ENCODE measurements around the gene BAG2.

Gene BAG2

DNA sequence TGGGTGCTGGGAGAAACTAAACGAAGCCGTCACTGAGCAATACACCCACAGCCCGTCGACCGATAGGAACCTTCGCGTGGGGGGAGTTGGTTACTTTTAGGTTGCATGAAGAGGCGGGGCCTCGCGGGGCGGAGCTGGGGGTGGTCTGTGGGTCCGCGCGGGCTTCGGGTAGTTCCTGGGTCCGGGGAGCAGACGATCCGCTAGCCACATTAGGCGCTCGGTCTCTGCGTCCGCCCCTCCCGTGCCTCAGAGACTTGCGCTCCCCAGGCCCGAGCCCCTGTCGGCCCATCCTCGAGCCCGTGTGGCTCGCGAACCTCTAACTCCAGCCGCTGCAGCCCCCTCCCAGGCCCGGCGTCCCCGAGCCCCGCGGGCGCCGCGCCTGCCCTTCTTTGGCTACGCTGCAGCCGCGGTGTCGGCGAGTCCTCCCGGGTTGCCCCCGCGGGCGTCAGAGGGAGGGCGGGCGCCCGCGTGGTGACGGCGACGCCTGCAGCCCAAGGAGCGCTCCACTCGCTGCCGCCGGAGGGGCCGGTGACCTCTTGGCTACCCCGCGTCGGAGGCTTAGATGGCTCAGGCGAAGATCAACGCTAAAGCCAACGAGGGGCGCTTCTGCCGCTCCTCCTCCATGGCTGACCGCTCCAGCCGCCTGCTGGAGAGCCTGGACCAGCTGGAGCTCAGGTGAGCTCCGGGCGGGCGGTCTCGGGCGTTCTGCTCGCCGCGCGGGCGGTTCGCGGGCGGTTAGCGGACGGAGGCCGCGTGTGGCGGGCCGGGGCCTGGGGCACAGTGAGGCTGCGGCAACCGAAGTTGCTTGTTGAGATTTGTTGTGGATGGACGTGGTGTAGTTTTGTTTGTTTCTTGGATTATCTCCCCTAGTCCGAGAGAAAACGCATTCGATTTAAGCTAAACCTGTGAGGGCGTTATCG is at the start of gene BAG2:
Gene BAG2, plus strand, starts transcription at position 191 of the 920 bp plus-strand sequence. Its CDS starts 372 bp downstream, at position 563.
- DNase-seq, result peak; percentile 38

DNA sequence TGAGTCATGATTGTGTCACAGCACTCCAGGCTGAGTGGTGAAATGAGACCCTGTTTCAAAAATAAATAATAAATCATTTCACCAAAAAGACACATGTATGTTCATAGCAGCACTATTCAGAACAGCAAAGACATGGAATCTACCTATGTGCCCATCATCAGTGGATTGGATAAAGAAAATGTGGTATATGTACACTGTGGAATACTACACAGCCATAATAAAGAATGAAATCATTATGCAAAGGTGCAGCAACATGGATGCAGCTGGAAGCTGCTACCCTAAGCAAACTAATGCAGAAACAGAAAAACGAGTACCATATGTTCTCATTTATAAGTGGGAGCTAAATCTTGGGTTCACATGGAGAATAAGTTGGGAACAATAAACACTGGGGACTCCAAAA is 49.0 kb upstream of the BAG2 start:
- DNase-seq, result no peak

GRCh38 chr6:57127763-57128162 is 44.4 kb upstream of the BAG2 start:
- DNase-seq, result no peak

DNA sequence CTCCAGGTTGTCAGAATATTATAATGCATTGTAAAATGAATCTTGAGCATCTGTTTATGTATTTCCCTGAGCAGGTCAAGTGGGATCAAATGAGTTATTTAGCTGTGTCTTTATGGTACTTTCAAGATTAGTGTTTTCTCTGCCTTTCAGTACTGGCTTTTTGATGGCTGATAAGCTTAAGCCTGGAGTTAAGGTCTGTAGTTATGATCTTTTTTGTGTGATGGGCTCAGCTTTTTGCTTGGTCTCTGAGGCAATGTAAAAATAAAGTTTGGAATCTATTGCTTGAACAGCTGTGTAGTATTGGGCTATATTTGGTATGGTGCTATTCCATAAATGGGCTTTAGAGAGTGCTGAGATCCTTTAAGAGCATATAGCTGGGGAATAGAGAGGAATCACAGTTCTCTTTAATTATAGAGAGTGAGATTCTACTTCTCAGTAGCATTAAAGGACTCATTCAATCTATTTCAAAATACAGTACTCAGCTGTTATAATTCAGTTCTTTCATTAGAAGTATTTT is 41.4 kb upstream of the BAG2 start:
- no peak for DNase-seq

DNA sequence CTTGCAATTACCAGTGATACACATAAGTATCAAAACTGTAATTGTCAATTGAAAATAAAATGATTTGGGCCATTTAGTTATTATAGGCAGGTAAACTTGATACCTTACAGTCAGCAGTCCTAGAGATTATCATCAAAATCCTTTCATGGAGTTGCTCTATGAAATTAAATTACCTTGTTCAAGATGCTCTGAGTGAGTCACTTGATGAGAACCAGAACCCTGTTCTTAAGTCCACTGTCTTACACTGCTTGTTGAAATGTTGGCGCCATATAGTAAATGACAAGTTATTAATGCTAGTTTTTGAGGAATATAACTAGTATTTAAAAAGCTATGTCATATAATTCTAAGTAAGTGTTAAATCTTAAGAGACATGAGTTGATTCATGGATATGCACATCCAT is 37.2 kb upstream of the BAG2 start:
- DNase-seq, result no peak

GRCh38 chr6:57135885-57136284 is 36.2 kb upstream of the BAG2 start:
- no peak for DNase-seq

GRCh38 chr6:57137350-57137749 is 34.8 kb upstream of the BAG2 start:
- DNase-seq, result no peak

GRCh38 chr6:57138026-57138425 is 34.1 kb upstream of the BAG2 start:
- no peak for DNase-seq

DNA sequence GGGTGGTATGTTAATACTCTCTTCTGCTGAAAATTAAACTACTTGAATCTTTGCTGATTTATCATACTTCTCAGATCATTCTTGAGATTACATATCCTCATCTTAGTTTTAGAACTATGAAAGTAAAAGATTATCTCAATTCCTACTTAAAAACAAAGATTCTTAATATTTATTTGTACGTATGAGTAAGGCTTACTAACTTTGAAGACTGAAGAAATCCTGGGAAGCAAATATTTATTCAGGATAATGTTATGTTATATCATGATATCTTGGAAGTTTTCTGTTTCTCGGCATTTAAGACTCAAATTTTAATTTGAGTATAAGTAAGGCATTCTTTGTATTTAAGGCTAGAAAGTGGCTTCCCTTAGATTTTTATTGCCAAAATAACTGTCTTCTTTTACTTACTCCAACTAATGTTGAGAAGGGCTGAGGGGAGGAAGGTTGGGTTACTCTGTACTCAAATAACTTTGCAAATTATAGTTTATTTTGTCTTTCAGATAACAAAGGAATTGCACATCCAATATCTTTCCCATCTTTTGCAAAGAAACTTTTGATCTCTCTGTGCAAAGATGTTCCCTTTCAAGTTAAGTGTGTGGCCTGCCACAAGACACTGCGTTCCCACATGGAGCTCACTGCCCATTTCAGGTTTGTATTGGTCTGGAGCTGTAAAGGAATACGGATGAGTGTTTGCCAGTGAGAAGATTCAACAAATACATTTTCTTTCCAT is 30.5 kb upstream of the BAG2 start:
- DNase-seq, result no peak

GRCh38 chr6:57142178-57142525 is 30.0 kb upstream of the BAG2 start:
- no peak for DNase-seq

GRCh38 chr6:57143690-57144089 is 28.4 kb upstream of the BAG2 start:
- no peak for DNase-seq

GRCh38 chr6:57147401-57147800 is 24.7 kb upstream of the BAG2 start:
- DNase-seq, result no peak

DNA sequence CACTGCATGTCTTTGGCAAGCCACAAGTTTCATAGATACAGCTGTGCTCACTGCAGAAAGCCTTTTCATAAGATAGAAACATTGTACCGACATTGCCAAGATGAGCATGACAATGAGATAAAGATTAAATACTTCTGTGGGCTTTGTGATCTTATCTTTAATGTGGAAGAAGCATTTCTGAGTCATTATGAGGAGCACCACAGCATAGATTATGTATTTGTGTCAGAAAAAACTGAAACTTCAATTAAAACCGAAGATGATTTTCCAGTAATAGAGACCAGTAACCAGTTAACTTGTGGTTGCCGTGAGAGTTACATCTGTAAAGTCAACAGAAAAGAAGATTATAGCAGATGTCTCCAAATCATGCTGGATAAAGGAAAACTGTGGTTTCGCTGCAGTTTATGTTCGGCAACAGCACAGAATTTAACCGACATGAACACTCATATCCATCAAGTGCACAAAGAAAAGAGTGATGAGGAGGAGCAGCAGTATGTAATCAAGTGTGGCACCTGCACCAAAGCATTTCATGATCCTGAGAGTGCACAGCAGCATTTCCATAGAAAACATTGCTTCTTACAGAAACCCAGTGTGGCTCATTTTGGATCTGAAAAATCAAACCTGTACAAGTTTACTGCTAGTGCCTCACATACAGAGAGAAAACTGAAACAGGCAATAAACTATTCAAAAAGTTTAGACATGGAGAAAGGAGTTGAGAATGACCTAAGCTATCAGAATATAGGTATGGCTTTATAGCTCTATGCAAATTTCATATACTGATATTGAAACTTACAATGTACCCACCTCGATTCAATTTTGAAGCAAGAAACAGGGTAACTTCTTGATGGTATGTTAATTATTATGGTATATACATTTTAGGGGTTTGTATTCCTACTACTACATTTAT is 23.9 kb upstream of the BAG2 start:
- DNase-seq, result no peak

DNA sequence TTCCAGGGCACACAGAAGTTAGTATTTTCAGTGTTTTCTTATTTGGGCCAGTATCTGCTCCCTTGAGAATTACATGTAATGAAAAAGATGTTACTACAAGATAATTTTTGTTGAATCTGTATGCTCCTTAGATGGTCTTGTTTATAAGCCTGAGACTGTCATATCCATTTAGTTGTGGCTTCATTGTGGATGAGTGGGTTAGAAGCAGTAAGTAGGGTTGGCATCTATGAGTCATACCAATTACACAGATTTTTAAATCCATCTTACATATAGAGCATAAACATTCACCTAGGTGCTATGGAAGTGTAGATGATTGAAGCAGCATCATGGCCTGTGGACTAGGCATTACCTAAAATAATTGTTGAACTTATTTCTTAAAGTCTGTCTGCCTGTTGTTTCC is 13.5 kb upstream of the BAG2 start:
- DNase-seq, result no peak

DNA sequence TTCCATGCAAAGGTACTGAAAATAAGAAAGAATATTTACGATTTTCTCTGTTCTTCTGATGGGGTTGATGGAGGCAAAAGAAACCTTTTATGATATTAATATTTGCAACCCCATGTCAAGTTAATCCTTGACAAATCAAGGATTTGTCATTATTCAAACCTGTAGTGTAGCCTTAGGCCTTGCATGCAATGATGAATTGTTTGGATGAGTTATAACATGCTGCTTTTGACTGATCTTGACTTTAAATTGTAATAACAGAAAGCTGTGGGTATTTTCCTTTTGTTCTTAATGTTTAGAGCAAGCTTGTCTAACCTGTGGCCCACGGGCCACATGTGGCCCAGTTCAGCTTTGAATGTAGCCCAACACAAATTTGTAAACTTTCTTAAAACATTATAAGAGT is 13.0 kb upstream of the BAG2 start:
- no peak for DNase-seq

GRCh38 chr6:57162028-57162427 is 10.1 kb upstream of the BAG2 start:
- DNase-seq, result no peak

DNA sequence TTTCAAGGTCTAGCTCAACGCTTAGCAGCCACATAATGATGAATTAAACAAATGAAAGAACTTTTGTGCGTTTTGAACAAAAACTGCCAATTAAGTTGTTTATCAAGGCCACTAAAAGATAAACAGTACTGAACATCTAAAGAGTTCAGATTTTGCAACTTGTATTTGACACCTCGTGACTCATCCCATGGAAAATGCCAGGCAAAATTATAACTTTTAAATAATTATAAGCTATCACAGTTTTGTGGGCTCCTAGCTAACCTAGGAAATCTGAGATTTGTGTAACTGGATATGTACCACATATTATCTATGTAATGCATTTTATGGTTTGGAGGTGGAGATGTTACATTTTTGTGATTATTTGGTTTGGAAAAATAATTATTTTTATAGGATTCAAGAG is 9.6 kb upstream of the BAG2 start:
- no peak for DNase-seq

- no peak for DNase-seq
These were observed 8.2 kb upstream of the BAG2 start for GRCh38 chr6:57163956-57164355.

- DNase-seq, result no peak
These were observed 7.0 kb upstream of the BAG2 start for GRCh38 chr6:57165080-57165479.

DNA sequence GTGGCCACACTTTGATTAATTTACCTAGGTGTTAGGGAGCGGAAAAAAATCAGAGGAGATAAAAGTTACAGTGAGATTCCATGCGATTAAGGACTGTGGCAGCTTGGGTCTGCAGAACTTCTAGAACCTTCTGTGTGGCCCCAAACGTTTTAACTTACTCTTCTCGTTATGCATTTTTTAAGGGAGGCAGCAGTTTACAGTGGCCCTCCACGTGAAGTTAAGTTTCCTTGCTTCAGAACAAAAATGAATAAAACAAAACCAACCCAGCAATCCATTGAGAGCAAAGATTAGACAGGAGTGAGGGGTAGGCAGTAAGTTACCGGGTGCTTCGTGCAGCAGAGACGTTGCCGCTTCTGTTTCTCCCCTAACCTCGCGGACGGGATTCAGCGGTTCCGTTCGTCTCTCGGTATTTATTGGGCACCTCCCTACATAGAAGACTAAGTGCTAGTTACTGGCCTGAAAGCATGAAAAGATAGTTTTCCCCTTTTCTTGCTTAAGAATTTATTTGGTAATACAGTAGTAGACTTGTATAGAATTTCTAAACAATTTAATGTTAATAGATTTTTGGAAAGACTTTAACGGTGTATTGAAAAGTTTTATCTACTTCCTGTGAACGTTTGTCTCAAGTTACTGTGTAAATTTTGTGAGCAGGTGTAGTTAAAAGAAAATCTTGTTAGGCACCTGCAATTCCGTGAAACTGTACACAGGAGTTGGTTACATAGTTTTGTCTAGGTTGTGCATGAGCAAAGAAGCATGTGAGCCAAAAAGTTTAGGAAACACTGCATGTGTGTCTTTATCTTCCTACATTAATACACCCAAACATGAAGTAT is 1.1 kb downstream of the BAG2 start:
- DNase-seq, result no peak

DNA sequence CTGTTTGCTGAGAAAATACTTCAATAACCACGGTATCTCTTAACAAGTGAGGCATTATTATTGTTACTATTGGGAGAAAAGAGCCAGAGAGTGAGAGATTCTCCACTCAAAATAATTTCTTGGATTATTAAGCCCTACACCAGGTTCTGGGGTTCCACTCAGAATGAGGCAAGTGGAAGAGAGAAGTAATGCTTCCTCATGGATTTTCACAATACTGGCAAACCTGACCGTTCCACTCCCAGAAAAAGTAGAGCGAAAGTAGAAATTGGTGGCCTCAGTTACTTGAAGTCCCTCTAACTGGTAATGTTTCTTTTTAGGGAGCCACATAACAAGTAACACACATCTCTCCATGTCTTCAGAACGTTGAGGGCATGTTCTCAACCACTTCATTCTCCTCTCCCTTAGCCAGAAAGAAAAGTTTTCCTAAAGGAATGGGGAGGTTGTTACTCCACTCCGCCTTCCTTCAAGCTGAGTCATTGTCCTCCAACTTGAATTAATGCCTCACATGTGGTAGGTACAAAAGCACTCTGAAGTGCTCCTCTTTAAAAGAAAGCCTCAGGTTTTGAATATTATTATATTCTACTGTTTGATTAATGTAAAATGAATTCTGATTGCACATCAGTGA is 1.9 kb downstream of the BAG2 start:
- DNase-seq, result no peak

- DNase-seq, result no peak
These were observed 2.4 kb downstream of the BAG2 start for GRCh38 chr6:57174511-57174907.

Data from NCI-H524 treated with DMSO at 0.1 percent for 48 hours (cell line).